Keratinocyte (primary cell): ENCODE measurements around the gene IL15RA.

Source experiments
- EZH2 ChIP-seq: IDR thresholded peaks from one replicate; pipeline ENCODE4 v1.6.1; 2012; ENCODE audit warnings: inconsistent platforms, mild to moderate bottlenecking, low read length, moderate library complexity
- TF ChIP-seq, protein P1 (sequence below), 3 experiments: IDR thresholded peaks in 1 of 3; conservative IDR thresholded peaks in 1 of 3; optimal IDR thresholded peaks in 1 of 3; 2 replicates in 2 of 3; 3 replicates in 1 of 3; pipeline versions ENCODE3 to v1.5.1; 2011; ENCODE audit warnings: low read length in 3 of 3, mild to moderate bottlenecking in 3 of 3, moderate library complexity in 2 of 3, control low read depth in 1 of 3, inconsistent platforms in 1 of 3; ENCODE audit not compliant: insufficient read depth in 2 of 3; ENCODE audit errors: extremely low read depth in 1 of 3

DNA sequence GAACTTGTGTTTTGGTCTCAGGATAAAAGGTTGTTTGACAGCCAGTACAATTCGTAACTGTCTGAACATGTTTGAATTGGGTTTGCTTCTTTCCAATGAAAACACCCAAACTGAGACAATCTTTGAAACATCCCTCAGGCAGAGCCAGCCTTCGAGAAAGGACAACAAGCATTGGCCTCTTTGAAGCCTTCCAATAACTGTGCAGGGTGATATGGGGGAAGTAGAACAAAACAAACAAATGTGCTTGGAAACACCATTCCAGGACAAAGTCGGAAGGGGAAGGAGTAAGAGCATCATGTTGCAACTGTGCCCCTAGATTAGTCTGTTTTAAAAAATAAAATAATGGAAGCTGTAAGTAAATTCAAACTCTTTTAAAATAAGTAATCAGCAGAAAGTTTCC, 45.3 kb upstream of the IL15RA start:
- TF ChIP-seq, protein P1, sequence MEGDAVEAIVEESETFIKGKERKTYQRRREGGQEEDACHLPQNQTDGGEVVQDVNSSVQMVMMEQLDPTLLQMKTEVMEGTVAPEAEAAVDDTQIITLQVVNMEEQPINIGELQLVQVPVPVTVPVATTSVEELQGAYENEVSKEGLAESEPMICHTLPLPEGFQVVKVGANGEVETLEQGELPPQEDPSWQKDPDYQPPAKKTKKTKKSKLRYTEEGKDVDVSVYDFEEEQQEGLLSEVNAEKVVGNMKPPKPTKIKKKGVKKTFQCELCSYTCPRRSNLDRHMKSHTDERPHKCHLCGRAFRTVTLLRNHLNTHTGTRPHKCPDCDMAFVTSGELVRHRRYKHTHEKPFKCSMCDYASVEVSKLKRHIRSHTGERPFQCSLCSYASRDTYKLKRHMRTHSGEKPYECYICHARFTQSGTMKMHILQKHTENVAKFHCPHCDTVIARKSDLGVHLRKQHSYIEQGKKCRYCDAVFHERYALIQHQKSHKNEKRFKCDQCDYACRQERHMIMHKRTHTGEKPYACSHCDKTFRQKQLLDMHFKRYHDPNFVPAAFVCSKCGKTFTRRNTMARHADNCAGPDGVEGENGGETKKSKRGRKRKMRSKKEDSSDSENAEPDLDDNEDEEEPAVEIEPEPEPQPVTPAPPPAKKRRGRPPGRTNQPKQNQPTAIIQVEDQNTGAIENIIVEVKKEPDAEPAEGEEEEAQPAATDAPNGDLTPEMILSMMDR (optimal IDR thresholded peaks at IDR 0.05 in 1 of 3, IDR thresholded peaks at IDR 0.05 in 1 of 3, conservative IDR thresholded peaks at IDR 0.05 in 1 of 3; ENCODE audit: extremely low read depth in 1 of 3, insufficient read depth in 2 of 3, low read length in 3 of 3), result no peak
- TF ChIP-seq EZH2, result no peak
